ENCODE data around the gene MLLT1. TPM values are rescaled to one million over a fixed set of nuclear protein-coding genes. Genes with fewer than 3 reads are reported as not detected.

Gene MLLT1
- 0.87 and 1.8 TPM in 2 replicates for polyA plus RNA-seq

GRCh38 chr19:6279931-6280591 is at the start of gene MLLT1:
Gene MLLT1, minus strand, starts transcription at chr19:6279975. Its CDS starts 191 bp downstream, at chr19:6279784.

Other genes starting within 250 kb of the MLLT1 start
- 4.4 and 6.8 TPM in 2 replicates for gene RFX2, start 169.5 kb downstream of the MLLT1 start, polyA plus RNA-seq
- 2.0 TPM in 1 of 2 replicates, not detected in the other for gene ACSBG2, start 144.3 kb downstream of the MLLT1 start, polyA plus RNA-seq
- not detected in 2 replicates for gene ACER1, start 53.6 kb upstream of the MLLT1 start, polyA plus RNA-seq
- 32.5 and 41.3 TPM in 2 replicates for gene CLPP, start 81.6 kb upstream of the MLLT1 start, polyA plus RNA-seq
- 13.5 and 18.5 TPM in 2 replicates for gene ALKBH7, start 92.8 kb upstream of the MLLT1 start, polyA plus RNA-seq
- 0.35 TPM in 1 of 2 replicates, not detected in the other for gene PSPN, start 96.0 kb upstream of the MLLT1 start, polyA plus RNA-seq
- gene GTF2F1, start 113.2 kb upstream of the MLLT1 start, polyA plus RNA-seq, result 7.8 and 12.2 TPM in 2 replicates
- 1.5 and 1.7 TPM in 2 replicates for gene KHSRP, start 144.8 kb upstream of the MLLT1 start, polyA plus RNA-seq
- not detected in 2 replicates for gene SLC25A41, start 153.8 kb upstream of the MLLT1 start, polyA plus RNA-seq
- gene SLC25A23, start 179.8 kb upstream of the MLLT1 start, polyA plus RNA-seq, result 2.3 and 12.2 TPM in 2 replicates
- gene CRB3, start 184.3 kb upstream of the MLLT1 start, polyA plus RNA-seq, result not detected in 2 replicates
- not detected in 2 replicates for gene DENND1C, start 201.8 kb upstream of the MLLT1 start, polyA plus RNA-seq
- 28.2 and 83.7 TPM in 2 replicates for gene TUBB4A, start 222.3 kb upstream of the MLLT1 start, polyA plus RNA-seq

All from Purkinje cell (primary cell).